Trophoblast cell (in vitro differentiated cells and primary cell): ENCODE results near the gene PHOX2A.

Source experiments
- DNase-seq, 2 donors: peaks; one replicate each; pipeline ENCODE4 v3.0.0-alpha.2; 2016
- H2AFZ ChIP-seq: 2 replicates; pipeline ENCODE4 v1.6.1; 2013; ENCODE audit warnings: low read length, moderate library complexity, mild to moderate bottlenecking; ENCODE audit not compliant: insufficient read depth, poor library complexity
- H2AK5ac ChIP-seq: 2 replicates; pipeline ENCODE4 v1.6.1; 2013; ENCODE audit warnings: mild to moderate bottlenecking, low read length
- H2BK120ac ChIP-seq: 2 replicates; pipeline ENCODE4 v1.6.1; 2013; ENCODE audit warnings: low read length, mild to moderate bottlenecking, moderate library complexity; ENCODE audit not compliant: insufficient read depth, poor library complexity
- H2BK12ac ChIP-seq: 2 replicates; pipeline ENCODE4 v1.6.1; 2013; ENCODE audit warnings: mild to moderate bottlenecking, low read length, moderate library complexity
- H2BK5ac ChIP-seq: 2 replicates; pipeline ENCODE4 v1.6.1; 2013; ENCODE audit warnings: low read length, low read depth, moderate library complexity, mild to moderate bottlenecking; ENCODE audit not compliant: poor library complexity
- H3K14ac ChIP-seq: 2 replicates; pipeline ENCODE4 v1.6.1; 2013; ENCODE audit warnings: mild to moderate bottlenecking, low read length
- H3K18ac ChIP-seq: 2 replicates; pipeline ENCODE4 v1.6.1; 2013; ENCODE audit warnings: mild to moderate bottlenecking, low read length
- H3K23ac ChIP-seq: 2 replicates; pipeline ENCODE4 v1.6.1; 2013; ENCODE audit warnings: low read length
- H3K27ac ChIP-seq: 2 replicates; pipeline ENCODE4 v1.5.1; 2013; ENCODE audit warnings: low read depth, mild to moderate bottlenecking, inconsistent platforms, low read length, moderate library complexity
- H3K27me3 ChIP-seq: 2 replicates; pipeline ENCODE4 v1.6.1; 2013; ENCODE audit warnings: inconsistent platforms, mild to moderate bottlenecking, low read length, moderate library complexity; ENCODE audit not compliant: insufficient read depth
- H3K36me3 ChIP-seq, 2 experiments: 1 replicate in 1 of 2; 2 replicates in 1 of 2; pipeline ENCODE4 v1.6.1; 2013; ENCODE audit warnings: low read length in 2 of 2, mild to moderate bottlenecking in 2 of 2, moderate library complexity in 1 of 2; ENCODE audit not compliant: insufficient read depth in 2 of 2, control insufficient read depth in 1 of 2
- H3K4ac ChIP-seq: 2 replicates; pipeline ENCODE4 v1.6.1; 2013; ENCODE audit warnings: low read depth, mild to moderate bottlenecking, low read length, moderate library complexity
- H3K4me1 ChIP-seq, 2 experiments: 1 replicate in 1 of 2; 2 replicates in 1 of 2; pipeline ENCODE4 v1.6.1; 2013; ENCODE audit warnings: low read length in 2 of 2, mild to moderate bottlenecking in 2 of 2, moderate library complexity in 1 of 2; ENCODE audit not compliant: insufficient read depth in 2 of 2, control insufficient read depth in 1 of 2
- H3K4me2 ChIP-seq: 2 replicates; pipeline ENCODE4 v1.6.1; 2013; ENCODE audit warnings: inconsistent platforms, mild to moderate bottlenecking, low read length, moderate library complexity
- H3K4me3 ChIP-seq: 2 replicates; pipeline ENCODE4 v1.5.1; 2013; ENCODE audit warnings: mild to moderate bottlenecking, low read depth, low read length, inconsistent platforms
- H3K79me1 ChIP-seq: one replicate; pipeline ENCODE4 v1.6.1; 2013; ENCODE audit warnings: low read length
- H3K79me2 ChIP-seq: 2 replicates; pipeline ENCODE4 v1.6.1; 2013; ENCODE audit warnings: low read length, mild to moderate bottlenecking; ENCODE audit not compliant: control insufficient read depth, insufficient read depth, poor library complexity
- H3K9ac ChIP-seq: 2 replicates; pipeline ENCODE4 v1.6.1; 2013; ENCODE audit warnings: mild to moderate bottlenecking, low read length
- H3K9me3 ChIP-seq: 2 replicates; pipeline ENCODE4 v1.6.1; 2013; ENCODE audit warnings: low read depth, mild to moderate bottlenecking, control low read depth, inconsistent platforms, low read length; ENCODE audit not compliant: insufficient read depth
- H4K12ac ChIP-seq: 2 replicates; pipeline ENCODE4 v1.6.1; 2013; ENCODE audit warnings: low read depth, mild to moderate bottlenecking, low read length, moderate library complexity
- H4K8ac ChIP-seq: 2 replicates; pipeline ENCODE4 v1.6.1; 2013; ENCODE audit warnings: low read depth, mild to moderate bottlenecking, low read length, moderate library complexity
- H4K91ac ChIP-seq: one replicate; pipeline ENCODE4 v1.6.1; 2013; ENCODE audit warnings: low read depth, mild to moderate bottlenecking, low read length, moderate library complexity
- WGBS: extraction: QIAGEN DNeasy Blood & Tissue Kit; methylation state at CpG from one replicate; pipeline ENCODE4 v1.1.7; 2013; ENCODE audit warnings: missing lambda C conversion rate; ENCODE audit not compliant: insufficient read length, insufficient coverage; ENCODE audit errors: extremely low coverage; 5-methylcytosine and 5-hydroxymethylcytosine counted together

PHOX2A gene

GRCh38 chr11:72224564-72225410 is 19.2 kb downstream of the PHOX2A start, which contains the start of gene INPPL1:
TSS of gene INPPL1 (plus strand) at chr11:72224767. CDS start at chr11:72224985, 218 bp downstream.
- no CpG with 5 or more reads among the region's 81 CpGs for WGBS
- H2AFZ ChIP-seq: peak within 1 kb of the TSS; percentile 81
- H3K36me3 ChIP-seq: peaks cover 31 to 34% of the 10 kb centered on the region in 2 experiments
- H3K9ac ChIP-seq: peak within 1 kb of the TSS; percentile 98
- H3K18ac ChIP-seq: peak within 1 kb of the TSS; percentile 99
- H4K91ac ChIP-seq: peak within 1 kb of the TSS; percentile 100
- peak within 1 kb of the TSS; percentile 98 for H4K12ac ChIP-seq
- DNase-seq: peak; percentile 54 to 63
- H2AK5ac ChIP-seq: peak within 1 kb of the TSS; percentile 94
- peak within 1 kb of the TSS; percentile 89 for H3K4me3 ChIP-seq
- H4K8ac ChIP-seq: peak within 1 kb of the TSS; percentile 90
- H3K79me2 ChIP-seq: peaks cover 24% of the 10 kb centered on the region
- peak within 1 kb of the TSS; percentile 68 for H3K23ac ChIP-seq
- peaks cover 16 to 24% of the 10 kb centered on the region in 2 experiments for H3K4me1 ChIP-seq
- peak within 1 kb of the TSS; percentile 100 for H3K4me2 ChIP-seq
- peaks cover under 1% of the 10 kb centered on the region for H3K9me3 ChIP-seq
- peak within 1 kb of the TSS; percentile 97 for H3K27ac ChIP-seq
- peak within 1 kb of the TSS; percentile 97 for H2BK5ac ChIP-seq
- H3K4ac ChIP-seq: peak within 1 kb of the TSS; percentile 100
- peak within 1 kb of the TSS; percentile 98 for H2BK120ac ChIP-seq
- H3K27me3 ChIP-seq: no peaks in the 10 kb centered on the region
- H3K14ac ChIP-seq: peak within 1 kb of the TSS; percentile 98
- peaks cover 26% of the 10 kb centered on the region for H3K79me1 ChIP-seq
- H2BK12ac ChIP-seq: peak within 1 kb of the TSS; percentile 84

GRCh38 chr11:72223615-72224563 is 20.1 kb downstream of the PHOX2A start:
- H3K23ac ChIP-seq: peak overlapping the region; percentile 68
- peak overlapping the region; percentile 98 for H4K12ac ChIP-seq
- H4K8ac ChIP-seq: peak overlapping the region; percentile 90
- H3K79me2 ChIP-seq: peaks cover 24% of the 10 kb centered on the region
- peak overlapping the region; percentile 98 for H2BK120ac ChIP-seq
- no peaks in the 10 kb centered on the region for H3K9me3 ChIP-seq
- H3K79me1 ChIP-seq: peaks cover 26% of the 10 kb centered on the region
- peak overlapping the region; percentile 93 for H2AK5ac ChIP-seq
- peak overlapping the region; percentile 84 for H2BK12ac ChIP-seq
- H3K4me3 ChIP-seq: peak overlapping the region; percentile 89
- H3K18ac ChIP-seq: peak overlapping the region; percentile 99
- H3K27ac ChIP-seq: peak overlapping the region; percentile 97
- H2BK5ac ChIP-seq: peak overlapping the region; percentile 97
- peak overlapping the region; percentile 81 for H2AFZ ChIP-seq
- peak in 1 of 2 donors; percentile 66 for DNase-seq
- no CpG with 5 or more reads among the region's 84 CpGs for WGBS
- H3K14ac ChIP-seq: peak overlapping the region; percentile 98
- peaks cover 16 to 24% of the 10 kb centered on the region in 2 experiments for H3K4me1 ChIP-seq
- peaks cover 22 to 25% of the 10 kb centered on the region in 2 experiments for H3K36me3 ChIP-seq
- peak overlapping the region; percentile 98 for H3K9ac ChIP-seq
- no peaks in the 10 kb centered on the region for H3K27me3 ChIP-seq
- peak overlapping the region; percentile 100 for H3K4me2 ChIP-seq
- peak overlapping the region; percentile 100 for H4K91ac ChIP-seq
- H3K4ac ChIP-seq: peak overlapping the region; percentile 100

GRCh38 chr11:72222907-72223614 is 20.9 kb downstream of the PHOX2A start:
- peak overlapping the region; percentile 76 for H3K4me2 ChIP-seq
- peaks cover 14 to 17% of the 10 kb centered on the region in 2 experiments for H3K36me3 ChIP-seq
- DNase-seq: peak; percentile 89 to 92
- peak overlapping the region; percentile 90 for H3K18ac ChIP-seq
- no peaks in the 10 kb centered on the region for H3K27me3 ChIP-seq
- H4K91ac ChIP-seq: peak overlapping the region; percentile 91
- H3K9ac ChIP-seq: peak overlapping the region; percentile 82
- peaks cover 24% of the 10 kb centered on the region for H3K79me2 ChIP-seq
- peaks cover 16 to 24% of the 10 kb centered on the region in 2 experiments for H3K4me1 ChIP-seq
- peak overlapping the region; percentile 89 for H3K14ac ChIP-seq
- no peak overlapping the region for H3K23ac ChIP-seq
- H2AK5ac ChIP-seq: peak overlapping the region; percentile 49
- peak overlapping the region; percentile 86 for H4K8ac ChIP-seq
- H3K9me3 ChIP-seq: peaks cover 2% of the 10 kb centered on the region
- peak overlapping the region; percentile 97 for H3K27ac ChIP-seq
- peaks cover 26% of the 10 kb centered on the region for H3K79me1 ChIP-seq
- no CpG with 5 or more reads among the region's 47 CpGs for WGBS
- H4K12ac ChIP-seq: peak overlapping the region; percentile 93
- H2AFZ ChIP-seq: peak overlapping the region; percentile 88
- H3K4ac ChIP-seq: peak overlapping the region; percentile 42
- H3K4me3 ChIP-seq: peak overlapping the region; percentile 89
- H2BK5ac ChIP-seq: peak overlapping the region; percentile 96
- peak overlapping the region; percentile 90 for H2BK120ac ChIP-seq
- H2BK12ac ChIP-seq: no peak overlapping the region
